Uterus (tissue), 2 donors: ENCODE results near the gene ABCC4.
"Not testable (repeated sequence)": the region's sequence is repeated elsewhere in the genome, so short reads cannot be mapped to it uniquely, and the experiment has no call there.

Experiments used
- CTCF ChIP-seq, 4 experiments: fragments of 200-600 bp in 2 of 4; fragments of 450-650 bp in 2 of 4; sonication (generic) in 2 of 4; IDR thresholded peaks; one replicate each; pipeline ENCODE4 v1.5.1; 2016 to 2019; ENCODE audit warnings: antibody characterized with exemption in 4 of 4, mild to moderate bottlenecking in 2 of 4, moderate library complexity in 1 of 4
- POLR2A ChIP-seq, 2 donors: fragments of 450-650 bp; IDR thresholded peaks; one replicate each; pipeline ENCODE4 v1.6.1; 2016; ENCODE audit warnings: antibody characterized with exemption in 2 of 2, mild to moderate bottlenecking in 1 of 2, moderate library complexity in 1 of 2

GRCh38 chr13:95200386-95200957 lies 100.8 kb downstream of the ABCC4 start:
- not testable (repeated sequence) for TF ChIP-seq CTCF, POLR2A (IDR thresholded peaks at IDR 0.05)
